ENCODE measurements around the gene CCNG1. TPM values are rescaled to one million over a fixed set of nuclear protein-coding genes. Genes with fewer than 3 reads are reported as not detected.

CCNG1 gene
- polyA plus RNA-seq, 1 donor from 2014 or later = 106 TPM

GRCh38 chr5:163408311-163408923 lies 29.0 kb upstream of the CCNG1 start:
- Histone ChIP-seq H3K4me2 (ENCODE audit: low read length) (no peak overlapping the region), H2AFZ (ENCODE audit: low read depth, low read length) (no peak overlapping the region), H3K9ac (ENCODE audit: low read length) (no peak overlapping the region), H4K20me1 (ENCODE audit: insufficient read depth) (no peaks in the 10 kb centered on the region), H3K36me3 (ENCODE audit: insufficient read depth, low read length) (no peaks in the 10 kb centered on the region), H3K4me3 (ENCODE audit: low read length) (no peak overlapping the region), H3F3A (ENCODE audit: insufficient read depth, low read length, poor library complexity, severe bottlenecking) (no peaks in the 10 kb centered on the region), H3K27me3 (ENCODE audit: insufficient read depth, low read depth, low read length) (no peaks in the 10 kb centered on the region), H3K9me2 (ENCODE audit: insufficient read depth, low read length) (no peaks in the 10 kb centered on the region), H3K9me3 (ENCODE audit: low read length) (no peaks in the 10 kb centered on the region), H3K79me2 (replicated peaks; ENCODE audit: insufficient read depth, low read length) (no peaks in the 10 kb centered on the region), H3K27ac (ENCODE audit: low read length) (no peak overlapping the region)
- TF ChIP-seq EP300 (conservative IDR thresholded peaks at IDR 0.05; ENCODE audit: poor library complexity, severe bottlenecking) (no peak), EZH2 (IDR thresholded peaks at IDR 0.05; ENCODE audit: borderline replicate concordance, insufficient read depth, low read length, poor library complexity, severe bottlenecking) (no peak), POLR2AphosphoS5 (IDR thresholded peaks at IDR 0.05) (no peak), CTCF (IDR thresholded peaks at IDR 0.05; ENCODE audit: poor library complexity, severe bottlenecking) (peak; percentile 94), SMC3 (conservative IDR thresholded peaks at IDR 0.05; ENCODE audit: poor library complexity) (peak; percentile 88), RAD21 (conservative IDR thresholded peaks at IDR 0.05) (peak; percentile 93)

- H3K27ac ChIP-seq (ENCODE audit: low read length) = no peak overlapping the region
- H3K4me2 ChIP-seq (ENCODE audit: low read length) = no peak overlapping the region
- no peaks in the 10 kb centered on the region for H3K9me3 ChIP-seq (ENCODE audit: low read length)
- H3K9me2 ChIP-seq (ENCODE audit: insufficient read depth, low read length) = no peaks in the 10 kb centered on the region
- TF ChIP-seq MXI1 (conservative IDR thresholded peaks at IDR 0.05; ENCODE audit: poor library complexity, severe bottlenecking) (no peak), RAD21 (conservative IDR thresholded peaks at IDR 0.05) (no peak), TAF1 (IDR thresholded peaks at IDR 0.05; ENCODE audit: low read depth) (no peak), REST (IDR thresholded peaks at IDR 0.05; ENCODE audit: borderline replicate concordance) (no peak), EZH2 (IDR thresholded peaks at IDR 0.05; ENCODE audit: borderline replicate concordance, insufficient read depth, low read length, poor library complexity, severe bottlenecking) (no peak), POLR2AphosphoS5 (IDR thresholded peaks at IDR 0.05) (no peak), SMC3 (conservative IDR thresholded peaks at IDR 0.05; ENCODE audit: poor library complexity) (no peak), EP300 (conservative IDR thresholded peaks at IDR 0.05; ENCODE audit: poor library complexity, severe bottlenecking) (no peak), CTCF (IDR thresholded peaks at IDR 0.05; ENCODE audit: poor library complexity, severe bottlenecking) (no peak)
- H2AFZ ChIP-seq (ENCODE audit: low read depth, low read length) = no peak overlapping the region
- no peaks in the 10 kb centered on the region for H4K20me1 ChIP-seq (ENCODE audit: insufficient read depth)
- no peaks in the 10 kb centered on the region for H3K27me3 ChIP-seq (ENCODE audit: insufficient read depth, low read depth, low read length)
- H3K4me3 ChIP-seq (ENCODE audit: low read length) = no peak overlapping the region
- no peaks in the 10 kb centered on the region for H3K36me3 ChIP-seq (ENCODE audit: insufficient read depth, low read length)
- H3K79me2 ChIP-seq (replicated peaks; ENCODE audit: insufficient read depth, low read length) = no peaks in the 10 kb centered on the region
- no peak overlapping the region for H3K9ac ChIP-seq (ENCODE audit: low read length)
- no peaks in the 10 kb centered on the region for H3F3A ChIP-seq (ENCODE audit: insufficient read depth, low read length, poor library complexity, severe bottlenecking)
Observed at GRCh38 chr5:163409384-163409783, 28.0 kb upstream of the CCNG1 start.

Data from neural cell (in vitro differentiated cells).